HepG2 (cell line): Measurements from ENCODE around the gene CFAP92. TPM values are rescaled to one million over a fixed set of nuclear protein-coding genes. Genes with fewer than 3 reads are reported as not detected.

Source experiments
- ATAC-seq: fragments of 200-7000 bp; cut with Tn5 transposase; 3 replicates; pipeline ENCODE4 v1.9.1; 2020; ENCODE audit warnings: mild to moderate bottlenecking, moderate library complexity
- BruUV-seq: library from RNA; stranded (reverse); fragments of 400-500 nt; replicated peaks from 2 replicates; lab custom pipeline; 2021; lab: Mats Ljungman, UMichigan
- CTCF ChIA-PET: fragments of 300-600 bp; formaldehyde crosslinking; extraction: SDS; loops from one replicate; lab custom pipeline; 2021; ENCODE audit warnings: low total read pairs, inconsistent platforms, low intra/inter-chr PET ratio; lab: Yijun Ruan, JAX
- POLR2A ChIA-PET: fragments of 350-600 bp; sonication (Branson Sonifier 250); formaldehyde crosslinking; loops from one replicate; lab custom pipeline; 2020; ENCODE audit warnings: antibody characterized with exemption, inconsistent platforms; lab: Yijun Ruan, JAX
- DNase-seq: peaks from one replicate; pipeline ENCODE4 v3.0.0-alpha.2; 2015; ENCODE audit warnings: low spot score
- FAIRE-seq: peaks from 3 replicates; lab custom pipeline; 2011; peaks lifted over from hg19 to GRCh38; lab: Jason Lieb, UNC
- H2AFZ ChIP-seq: one replicate; pipeline ENCODE4 v1.6.1; 2011; ENCODE audit warnings: low read length, inconsistent platforms
- H3K27ac ChIP-seq: fragments of 300-600 bp; 3 replicates; pipeline ENCODE4 v1.8.0; 2011; ENCODE audit warnings: mixed run types, mild to moderate bottlenecking, mixed read lengths, low read length, inconsistent platforms; ENCODE audit not compliant: insufficient read depth; ENCODE audit errors: extremely low read length
- H3K27me3 ChIP-seq, 2 experiments: fragments of 200-600 bp in 1 of 2; 2 replicates in 1 of 2; 3 replicates in 1 of 2; pipeline versions ENCODE4 v1.6.0 to v1.8.0; 2011; ENCODE audit warnings: low read length in 2 of 2, mild to moderate bottlenecking in 2 of 2, moderate library complexity in 2 of 2, inconsistent platforms in 1 of 2; ENCODE audit not compliant: insufficient read depth in 2 of 2, control insufficient read depth in 1 of 2
- H3K36me3 ChIP-seq, 2 experiments: fragments of 200-600 bp in 1 of 2; replicated peaks in 1 of 2; 2 replicates in 1 of 2; 3 replicates in 1 of 2; pipeline versions ENCODE4 v1.5.1 to v1.8.0; 2011; ENCODE audit warnings: low read length in 2 of 2, inconsistent platforms in 1 of 2; ENCODE audit not compliant: insufficient read depth in 2 of 2, control insufficient read depth in 1 of 2
- H3K4me1 ChIP-seq: 2 replicates; pipeline ENCODE4 v1.5.1; 2012; ENCODE audit warnings: low read length, inconsistent platforms; ENCODE audit not compliant: insufficient read depth
- H3K4me2 ChIP-seq: 2 replicates; pipeline ENCODE4 v1.6.0; 2011; ENCODE audit warnings: low read depth, low read length, inconsistent platforms
- H3K4me3 ChIP-seq, 3 experiments: fragments of 200-600 bp in 1 of 3; sonication (generic), shearing (Covaris generic) in 1 of 3; replicated peaks in 1 of 3; 2 replicates each; pipeline ENCODE4 v1.5.1; 2011 to 2016; ENCODE audit warnings: low read length in 3 of 3, inconsistent platforms in 2 of 3, low read depth in 2 of 3, mild to moderate bottlenecking in 2 of 3, control low read depth in 1 of 3, mixed read lengths in 1 of 3; ENCODE audit not compliant: insufficient read depth in 1 of 3
- H3K79me2 ChIP-seq: one replicate; pipeline ENCODE4 v1.6.1; 2011; ENCODE audit warnings: low read length, inconsistent platforms; ENCODE audit not compliant: insufficient read depth
- H3K9ac ChIP-seq: 2 replicates; pipeline ENCODE4 v1.6.0; 2011; ENCODE audit warnings: mild to moderate bottlenecking, low read depth, low read length, inconsistent platforms; ENCODE audit not compliant: insufficient read depth
- H3K9me3 ChIP-seq: 2 replicates; pipeline ENCODE4 v1.5.1; 2012; ENCODE audit warnings: mild to moderate bottlenecking, low read length
- H4K20me1 ChIP-seq: 2 replicates; pipeline ENCODE4 v1.6.0; 2011; ENCODE audit warnings: inconsistent platforms, mild to moderate bottlenecking, low read length, moderate library complexity; ENCODE audit not compliant: insufficient read depth
- AKAP8 ChIP-seq: sonication (generic); formaldehyde crosslinking; IDR thresholded peaks from 2 replicates; pipeline ENCODE4 v1.5.1; 2020; ENCODE audit warnings: mild to moderate bottlenecking, missing genetic modification reagents
- DPF2 ChIP-seq: sonication (generic); formaldehyde crosslinking; IDR thresholded peaks from 2 replicates; pipeline ENCODE4 v1.4.0; 2020; ENCODE audit warnings: mild to moderate bottlenecking, low read depth, missing genetic modification reagents, borderline replicate concordance
- HNF4G ChIP-seq, 2 experiments: sonication (generic) in 1 of 2; formaldehyde crosslinking in 1 of 2; IDR thresholded peaks; 2 replicates each; pipeline versions ENCODE4 v1.4.0 to v1.6.1; 2011 to 2020; ENCODE audit warnings: borderline replicate concordance in 2 of 2, low read depth in 2 of 2, mild to moderate bottlenecking in 2 of 2, low read length in 1 of 2, missing genetic modification reagents in 1 of 2, moderate library complexity in 1 of 2
- HOXA9 ChIP-seq: sonication (generic); formaldehyde crosslinking; IDR thresholded peaks from 2 replicates; pipeline ENCODE4 v1.8.1; 2022; ENCODE audit warnings: missing genetic modification reagents, mild to moderate bottlenecking, moderate library complexity, borderline replicate concordance
- MEIS1 ChIP-seq: sonication (generic); formaldehyde crosslinking; IDR thresholded peaks from 2 replicates; pipeline ENCODE4 v1.9.0; 2021; ENCODE audit warnings: mild to moderate bottlenecking, missing genetic modification reagents, moderate library complexity, borderline replicate concordance
- REL ChIP-seq: sonication (generic); formaldehyde crosslinking; conservative IDR thresholded peaks from 2 replicates; pipeline ENCODE4 v1.8.0; 2022; ENCODE audit warnings: mild to moderate bottlenecking, missing genetic modification reagents, moderate library complexity
- SCMH1 ChIP-seq: sonication (generic); formaldehyde crosslinking; IDR thresholded peaks from 2 replicates; pipeline ENCODE4 v1.9.0; 2021; ENCODE audit warnings: missing genetic modification reagents, mild to moderate bottlenecking, borderline replicate concordance
- SYNCRIP ChIP-seq: fragments of 200-400 bp; formaldehyde crosslinking; IDR thresholded peaks from 2 replicates; pipeline ENCODE4 v1.6.1; 2018; ENCODE audit warnings: mild to moderate bottlenecking, low read depth, low read length; ENCODE audit not compliant: insufficient read depth
- ZBTB34 ChIP-seq: sonication (generic); formaldehyde crosslinking; IDR thresholded peaks from 2 replicates; pipeline ENCODE4 v1.8.0; 2022; ENCODE audit warnings: mild to moderate bottlenecking, missing genetic modification reagents
- ZBTB46 ChIP-seq: sonication (generic); formaldehyde crosslinking; IDR thresholded peaks from 2 replicates; pipeline ENCODE4 v1.4.0; 2020; ENCODE audit warnings: mild to moderate bottlenecking, missing genetic modification reagents, borderline replicate concordance
- ZNF660 ChIP-seq: sonication (generic); formaldehyde crosslinking; IDR thresholded peaks from 2 replicates; pipeline ENCODE4 v1.5.1; 2020; ENCODE audit warnings: mild to moderate bottlenecking, low read depth, missing genetic modification reagents, borderline replicate concordance
- ZNF678 ChIP-seq: sonication (generic); formaldehyde crosslinking; IDR thresholded peaks from 2 replicates; pipeline ENCODE4 v1.4.0; 2020; ENCODE audit warnings: mild to moderate bottlenecking, missing genetic modification reagents
- ZNF773 ChIP-seq: sonication (generic); formaldehyde crosslinking; IDR thresholded peaks from 2 replicates; pipeline ENCODE4 v1.4.0; 2020; ENCODE audit warnings: missing genetic modification reagents, borderline replicate concordance
- ZNF839 ChIP-seq: sonication (generic); formaldehyde crosslinking; IDR thresholded peaks from 2 replicates; pipeline ENCODE4 v1.4.0; 2020; ENCODE audit warnings: missing genetic modification reagents, mild to moderate bottlenecking, borderline replicate concordance
- WGBS: methylation state at CpG from one replicate; pipeline ENCODE4 v1.1.6; 2017; ENCODE audit warnings: low lambda C conversion rate; 5-methylcytosine and 5-hydroxymethylcytosine counted together
- in situ Hi-C: cut with HindIII; loops from 2 replicates; pipeline ENCODE4 v1.10.0; 2017; ENCODE audit warnings: low pct_unique_long_range_greater_than_20kb; ENCODE audit not compliant: extremely low pct_ligation_motif_present
- intact Hi-C: fragments of 100-400 bp; cut with micrococcal nuclease; formaldehyde crosslinking; loops from one replicate; pipeline ENCODE4 v1.10.0; 2022; ENCODE audit not compliant: unreplicated experiment
- polyA plus RNA-seq, 8 experiments: library from polyadenylated mRNA; depleted of rRNA in 3 of 8; stranded (reverse) in 7 of 8; unstranded in 1 of 8; fragments of >200 nt; fragmentation: Illumina TruSeq in 4 of 8; extraction: Trizol in 4 of 8; gene quantifications; 2 replicates each; pipeline versions ENCODE4 v1.2.1 to v1.2.3, GENCODE V29; 2011 to 2016; ENCODE audit warnings: low read depth in 4 of 8, missing spikeins in 1 of 8, mixed read lengths in 1 of 8; ENCODE audit not compliant: insufficient read depth in 1 of 8
- total RNA-seq, 5 experiments: library from RNA; depleted of rRNA; stranded (reverse); fragments of >200 nt; fragmentation: Illumina TruSeq; extraction: Trizol; gene quantifications; 2 replicates each; pipeline ENCODE4 v1.2.3, GENCODE V29; 2016; ENCODE audit warnings: low read depth in 1 of 5

CFAP92 gene
- total and polyA plus RNA-seq, 2 of the 13 experiments (the other 11 are each of a cell fraction or from before 2014, with no cell fraction given), result 0.18 to 0.46 TPM

- Histone ChIP-seq H3K4me2 (no peak overlapping the region), H3K27me3 (peaks cover 2 to 29% of the 10 kb centered on the region in 2 experiments; a peak in 3 of 5 replicates), H3K9ac (no peak overlapping the region), H3K4me3 (no peak overlapping the region), H3K4me1 (peaks cover 14% of the 10 kb centered on the region), H3K36me3 (no peaks in the 10 kb centered on the region), H3K27ac (no peak overlapping the region), H3K79me2 (no peaks in the 10 kb centered on the region), H4K20me1 (no peaks in the 10 kb centered on the region), H2AFZ (no peak overlapping the region), H3K9me3 (no peaks in the 10 kb centered on the region)
- ChIA-PET POLR2A (no interaction called here), CTCF (no interaction called here)
- TF ChIP-seq HNF4G (IDR thresholded peaks at IDR 0.05; ENCODE audit: borderline replicate concordance, low read depth, low read length), result no peak
- no peak for TF ChIP-seq HNF4G (CRISPR knock-in tag; IDR thresholded peaks at IDR 0.05; ENCODE audit: borderline replicate concordance, low read depth)
- intact Hi-C loops (no loop called here), in situ Hi-C loops (no loop called here)
- BruUV-seq, result no TSS peak
- no peak for FAIRE-seq
- WGBS, result 49% methylated on average over 13 of the region's 13 CpGs
- DNase-seq, result no peak
- no peak for ATAC-seq
Measured at GRCh38 chr3:129028866-129029265, 35.0 kb upstream of the CFAP92 start.

- ChIA-PET CTCF (no interaction called here), POLR2A (interaction anchor here (1.0 kb wide), 1 partner anchor 26 kb away, joined by 4 read pairs; no protein-coding TSS in a partner anchor)
- no TSS peak for BruUV-seq
- H3K79me2 ChIP-seq, result no peaks in the 10 kb centered on the region
- no peaks in the 10 kb centered on the region for H3K9me3 ChIP-seq
- no peak for ATAC-seq
- no peak for FAIRE-seq
- no peaks in the 10 kb centered on the region for H3K36me3 ChIP-seq
- in situ Hi-C loops (no loop called here), intact Hi-C loops (no loop called here)
- 83% methylated on average over 13 of the region's 15 CpGs for WGBS
- H3K4me2 ChIP-seq, result peak overlapping the region; percentile 56
- no peak overlapping the region for H2AFZ ChIP-seq
- H3K9ac ChIP-seq, result no peak overlapping the region
- H3K4me1 ChIP-seq, result peaks cover 14% of the 10 kb centered on the region
- H3K27ac ChIP-seq, result no peak overlapping the region
- H3K4me3 ChIP-seq, result peak overlapping the region in 2 of 3 experiments; percentile 15 to 57; a peak in 2 of 6 replicates
- H4K20me1 ChIP-seq, result no peaks in the 10 kb centered on the region
- H3K27me3 ChIP-seq, result peaks cover 0 to 20% of the 10 kb centered on the region in 2 experiments; a peak in 3 of 5 replicates
- no peak for DNase-seq
- TF ChIP-seq DPF2 (CRISPR knock-in tag) (no peak), REL (CRISPR knock-in tag) (no peak), ZNF678 (CRISPR knock-in tag) (no peak), SYNCRIP (no peak), ZNF660 (CRISPR knock-in tag) (no peak), ZNF773 (CRISPR knock-in tag) (no peak), AKAP8 (CRISPR knock-in tag) (no peak), ZNF839 (no peak), MEIS1 (no peak), SCMH1 (CRISPR knock-in tag) (no peak), ZBTB46 (no peak), ZBTB34 (CRISPR knock-in tag) (no peak), HOXA9 (CRISPR knock-in tag) (no peak)
Measured at GRCh38 chr3:129027544-129027880, 33.6 kb upstream of the CFAP92 start.
